Right lobe of liver (tissue), 6 donors: ENCODE measurements around the gene LHFPL6. TPM values are rescaled to one million over a fixed set of nuclear protein-coding genes. Genes with fewer than 3 reads are reported as not detected.

Source experiments
- ATAC-seq, 4 donors: fragments of 200-7000 bp; cut with Tn5 transposase; one replicate each; pipeline ENCODE4 v1.9.1; 2020; ENCODE audit warnings: mild to moderate bottlenecking in 4 of 4, moderate library complexity in 4 of 4
- DNase-seq, 3 donors: peaks; one replicate each; pipeline ENCODE4 v3.0.0-alpha.2; 2020
- H3K27ac ChIP-seq, 3 donors: fragments of 200-600 bp; one replicate each; pipeline ENCODE4 v1.8.0; 2022
- H3K27me3 ChIP-seq, 2 donors: fragments of 200-600 bp; one replicate each; pipeline ENCODE4 v1.8.0; 2022
- H3K36me3 ChIP-seq, 4 donors: fragments of 200-600 bp; sonication (generic) in 1 of 4; one replicate each; pipeline versions ENCODE4 v1.5.1 to v1.8.0; 2017 to 2022; ENCODE audit warnings: control low read depth in 1 of 4
- H3K4me1 ChIP-seq, 4 donors: fragments of 200-600 bp; sonication (generic) in 1 of 4; one replicate each; pipeline versions ENCODE4 v1.5.1 to v1.8.0; 2017 to 2022; ENCODE audit warnings: control low read depth in 1 of 4
- H3K4me3 ChIP-seq, 3 donors: fragments of 200-600 bp; one replicate each; pipeline ENCODE4 v1.8.0; 2022
- H3K9me3 ChIP-seq, 4 donors: fragments of 200-600 bp; sonication (generic) in 1 of 4; one replicate each; pipeline versions ENCODE4 v1.5.1 to v1.8.0; 2017 to 2022; ENCODE audit warnings: control low read depth in 1 of 4
- CTCF ChIP-seq, 4 donors: fragments of 200-600 bp in 3 of 4; fragments of 450-650 bp in 1 of 4; IDR thresholded peaks; one replicate each; pipeline versions ENCODE4 v1.5.1 to v1.8.0; 2016 to 2022; ENCODE audit warnings: antibody characterized with exemption in 4 of 4, mild to moderate bottlenecking in 2 of 4
- POLR2A ChIP-seq: fragments of 450-650 bp; IDR thresholded peaks from one replicate; pipeline ENCODE4 v1.6.1; 2017; ENCODE audit warnings: antibody characterized with exemption, mild to moderate bottlenecking
- WGBS: methylation state at CpG from one replicate; pipeline ENCODE4 v1.1.6; 2018; ENCODE audit warnings: low coverage, low lambda C conversion rate; ENCODE audit not compliant: insufficient coverage; ENCODE audit errors: missing lambda C conversion rate; 5-methylcytosine and 5-hydroxymethylcytosine counted together
- intact Hi-C, 2 donors: fragments of 100-400 bp; cut with DNase I; formaldehyde crosslinking; loops; one replicate each; pipeline versions ENCODE4 v1.11.2 to v1.14.1; 2022
- total RNA-seq, 6 experiments: library from RNA; depleted of rRNA in 2 of 6; stranded (reverse); fragments of >200 nt in 2 of 6; fragmentation: NEBNext Ultra II Directional in 3 of 6; extraction: Animal tissue kit (Norgen Biotek cat#: 25700) in 3 of 6; gene quantifications; one replicate each; pipeline versions ENCODE4 v1.1.0 to v1.2.4, GENCODE V29; 2016 to 2023
- donor health status: DM: no; HTN: yes; CAD: no.
- donor health status: DM: no; HTN: no; CAD: no.
- donor health status: DM: no; HTN: no; CAD: no.
- donor health status: DM: no; HTN: yes; CAD: no.
- donor health status: DM: no; HTN: yes; CAD: no.

LHFPL6 gene
- total RNA-seq, 6 experiments from 2014 or later = 3.0 to 8.4 (median 4.6) TPM

GRCh38 chr13:39417131-39417530 is 185.9 kb downstream of the LHFPL6 start:
- Histone ChIP-seq H3K27ac (no peak overlapping the region), H3K9me3 (no peaks in the 10 kb centered on the region), H3K4me1 (no peaks in the 10 kb centered on the region), H3K4me3 (no peak overlapping the region), H3K36me3 (no peaks in the 10 kb centered on the region), H3K27me3 (no peaks in the 10 kb centered on the region)
- ATAC-seq = no peak
- DNase-seq = no peak
- TF ChIP-seq CTCF (IDR thresholded peaks at IDR 0.05) (no peak), POLR2A (no peak)
- intact Hi-C loops = no loop called here
- WGBS = 50% methylated on average over 5 of the region's 5 CpGs

GRCh38 chr13:39415008-39415802 is 187.8 kb downstream of the LHFPL6 start:
- WGBS = 29% methylated on average over 7 of the region's 8 CpGs
- H3K36me3 ChIP-seq = no peaks in the 10 kb centered on the region
- H3K4me1 ChIP-seq = no peaks in the 10 kb centered on the region
- peak in 1 of 3 donors; percentile 29 for DNase-seq
- TF ChIP-seq POLR2A (no peak), CTCF (IDR thresholded peaks at IDR 0.05) (peak in 3 of 4 donors; percentile 26 to 36 (median 27))
- H3K4me3 ChIP-seq = no peak overlapping the region
- H3K27me3 ChIP-seq = no peaks in the 10 kb centered on the region
- peak in 2 of 4 donors; percentile 50 to 79 for ATAC-seq
- no peak overlapping the region for H3K27ac ChIP-seq
- no peaks in the 10 kb centered on the region for H3K9me3 ChIP-seq
- intact Hi-C loops = no loop called here

GRCh38 chr13:39414339-39414738 is 188.7 kb downstream of the LHFPL6 start:
- intact Hi-C loops = no loop called here
- no peaks in the 10 kb centered on the region for H3K9me3 ChIP-seq
- TF ChIP-seq CTCF (IDR thresholded peaks at IDR 0.05) (no peak), POLR2A (no peak)
- no peaks in the 10 kb centered on the region for H3K4me1 ChIP-seq
- no peak overlapping the region for H3K4me3 ChIP-seq
- H3K27ac ChIP-seq = no peak overlapping the region
- H3K36me3 ChIP-seq = no peaks in the 10 kb centered on the region
- no peak for ATAC-seq
- no peak for DNase-seq
- H3K27me3 ChIP-seq = no peaks in the 10 kb centered on the region

- WGBS = 52% methylated on average over 3 of the region's 3 CpGs
- Histone ChIP-seq H3K9me3 (no peaks in the 10 kb centered on the region), H3K36me3 (no peaks in the 10 kb centered on the region), H3K27me3 (no peaks in the 10 kb centered on the region), H3K4me1 (no peaks in the 10 kb centered on the region), H3K4me3 (no peak overlapping the region), H3K27ac (no peak overlapping the region)
- no peak for DNase-seq
- intact Hi-C loops = no loop called here
- TF ChIP-seq CTCF (IDR thresholded peaks at IDR 0.05) = no peak
- TF ChIP-seq POLR2A = no peak
- ATAC-seq = no peak
Observed at GRCh38 chr13:39411511-39411910, 191.5 kb downstream of the LHFPL6 start.
